NCI-H1694 treated with DMSO at 0.1 percent for 48 hours (cell line): Measurements from ENCODE around the gene TBC1D25.
"Not testable (repeated sequence)": the region's sequence is repeated elsewhere in the genome, so short reads cannot be mapped to it uniquely, and the experiment has no call there.

ENCODE experiments used
- DNase-seq: peaks from one replicate; lab custom pipeline; 2025; lab: John Stamatoyannopoulos, UW

Gene TBC1D25

DNA sequence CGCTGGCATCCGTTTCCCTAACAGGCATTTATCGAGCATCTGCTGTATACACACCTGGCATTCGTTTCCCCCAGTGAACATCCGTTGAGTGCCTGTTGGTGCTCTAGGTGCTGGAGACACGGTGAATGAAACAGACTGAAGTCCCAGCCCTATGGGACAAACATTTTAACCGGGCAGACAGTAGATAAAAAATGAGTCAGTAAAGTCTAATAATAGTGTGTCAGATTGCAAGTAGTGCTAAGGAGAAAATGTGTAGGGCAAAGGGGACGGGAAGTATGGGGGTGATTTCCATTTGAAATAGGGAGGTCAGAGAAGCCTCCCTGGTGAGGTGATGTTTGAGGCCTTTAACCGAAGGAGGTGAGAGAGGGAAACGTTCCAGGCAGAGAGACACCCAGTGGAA lies 23.2 kb upstream of the TBC1D25 start:
- no peak for DNase-seq

- DNase-seq = no peak
Measured at GRCh38 chrX:48516987-48517386, 22.5 kb upstream of the TBC1D25 start.

DNA sequence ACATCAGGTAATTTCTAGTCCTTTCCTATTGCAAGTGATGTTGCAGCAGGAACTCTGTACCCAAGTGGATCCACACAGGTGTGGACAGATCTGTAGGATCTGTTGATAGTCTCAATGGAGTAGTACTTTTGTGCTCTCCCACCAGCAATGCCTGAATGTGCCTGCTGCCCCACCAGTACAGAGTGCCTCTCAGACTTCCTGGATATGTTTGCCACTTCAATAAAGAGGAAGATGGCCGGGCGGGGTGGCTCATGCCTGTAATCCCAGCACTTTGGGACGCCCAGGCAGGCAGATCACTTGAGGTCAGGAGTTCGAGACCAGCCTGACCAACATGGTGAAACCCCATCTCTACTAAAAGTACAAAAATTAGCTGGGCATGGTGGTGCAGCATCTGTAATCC lies 20.0 kb upstream of the TBC1D25 start:
- not testable (repeated sequence) for DNase-seq

DNA sequence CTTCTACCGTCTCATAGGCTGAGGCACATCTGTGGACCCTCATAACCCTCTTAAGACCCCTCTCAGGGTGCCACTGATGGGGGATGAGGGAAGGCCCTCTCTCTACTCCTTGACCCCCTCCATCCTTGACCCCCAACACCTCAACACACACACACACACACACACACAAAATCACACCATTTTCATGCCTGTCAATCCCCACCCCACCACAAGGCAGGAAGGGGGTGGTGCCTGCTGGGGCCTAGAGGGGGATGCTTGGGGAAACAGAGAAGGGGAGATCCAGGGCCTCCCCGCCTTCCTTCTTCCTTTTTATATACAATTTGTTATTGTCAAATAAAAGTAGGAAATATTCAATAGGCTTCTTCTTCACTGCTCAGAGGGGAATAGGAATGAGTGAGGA lies 19.1 kb upstream of the TBC1D25 start:
- no peak for DNase-seq

DNA sequence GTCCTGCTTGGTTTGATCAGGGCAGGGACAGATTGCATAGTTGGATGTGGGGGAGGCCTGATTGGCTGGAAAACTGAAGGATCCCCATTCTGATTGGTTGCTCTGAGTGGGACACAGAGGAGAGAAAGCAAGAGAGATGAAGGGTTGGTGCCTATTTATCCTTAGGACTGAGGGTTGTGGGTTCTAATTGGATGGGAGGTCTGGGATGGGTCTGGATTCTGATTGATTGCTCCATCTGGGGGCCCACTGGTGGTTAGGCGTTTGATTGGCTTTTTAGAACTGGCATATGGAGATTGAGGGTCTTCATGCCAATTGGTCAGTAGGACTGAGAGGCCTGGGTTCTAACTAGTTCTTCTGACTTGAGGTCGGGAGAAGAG lies 18.6 kb upstream of the TBC1D25 start:
- DNase-seq = peak; percentile 14

GRCh38 chrX:48521353-48522243 lies 17.9 kb upstream of the TBC1D25 start, which contains the start of gene EBP:
Gene EBP, plus strand, starts transcription at chrX:48521808. Its CDS starts 1,964 bp downstream, at chrX:48523772.
- DNase-seq = peak; percentile 94

DNA sequence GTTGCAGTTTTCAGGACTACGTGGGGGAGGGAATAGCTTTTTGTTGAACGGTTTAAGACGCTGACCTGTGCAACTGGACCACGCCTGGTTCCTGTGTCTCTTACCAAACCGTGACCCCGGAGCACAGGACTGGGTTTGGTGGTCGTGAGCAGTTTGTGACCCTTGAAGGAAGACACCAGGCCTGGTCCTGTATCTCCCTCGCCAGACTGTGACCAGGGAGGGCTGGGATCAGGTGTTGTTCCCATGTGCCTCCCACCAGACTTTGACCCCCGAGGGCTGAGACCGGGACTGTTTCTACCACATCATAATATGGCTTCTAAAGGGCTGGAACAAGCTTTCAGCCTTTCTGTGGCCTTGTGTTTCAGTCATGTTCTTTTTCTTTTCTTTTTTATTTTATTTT lies 17.2 kb upstream of the TBC1D25 start:
- DNase-seq = no peak

GRCh38 chrX:48523682-48524081 lies 15.8 kb upstream of the TBC1D25 start:
- no peak for DNase-seq

GRCh38 chrX:48525853-48526252 lies 13.7 kb upstream of the TBC1D25 start:
- not testable (repeated sequence) for DNase-seq

DNA sequence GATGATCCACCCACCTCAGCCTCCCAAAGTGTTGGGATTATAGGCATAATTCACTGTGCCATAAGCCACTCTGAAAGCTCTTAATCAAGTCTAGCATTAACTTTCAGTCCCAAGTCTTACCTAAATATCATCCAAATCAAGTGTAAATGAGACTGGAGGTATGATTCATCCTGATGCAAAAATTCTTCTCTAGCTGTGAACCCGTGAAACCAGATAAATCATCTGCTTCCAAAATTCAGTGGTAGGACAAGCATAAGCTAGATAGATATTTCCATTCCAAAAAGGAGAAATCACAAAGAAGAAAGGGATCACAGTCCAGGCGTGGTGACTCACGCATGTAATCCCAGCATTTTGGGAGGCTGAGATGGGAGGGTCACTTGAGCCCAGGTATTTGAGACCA lies 8.8 kb upstream of the TBC1D25 start:
- DNase-seq = no peak

GRCh38 chrX:48531358-48531959 lies 8.1 kb upstream of the TBC1D25 start:
- no peak for DNase-seq

GRCh38 chrX:48532161-48532560 lies 7.4 kb upstream of the TBC1D25 start:
- DNase-seq = no peak

DNA sequence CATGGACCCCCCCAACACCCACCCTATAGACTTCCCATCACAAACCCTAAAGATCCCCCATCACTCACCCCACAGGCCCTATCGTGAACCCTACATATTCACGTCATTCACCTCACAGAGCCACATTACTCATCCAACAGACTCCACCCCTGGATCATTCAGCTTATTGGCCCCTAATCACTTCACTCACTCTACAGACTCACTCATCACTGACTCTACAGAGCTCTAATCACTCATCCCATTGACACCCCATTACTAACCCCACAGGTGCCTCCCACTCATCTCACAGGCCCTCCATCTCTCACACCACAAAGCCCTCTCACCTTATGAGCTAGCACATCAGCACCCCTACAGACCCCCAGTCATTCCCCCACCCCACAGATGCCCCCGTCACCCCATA lies 6.3 kb upstream of the TBC1D25 start:
- no peak for DNase-seq

DNA sequence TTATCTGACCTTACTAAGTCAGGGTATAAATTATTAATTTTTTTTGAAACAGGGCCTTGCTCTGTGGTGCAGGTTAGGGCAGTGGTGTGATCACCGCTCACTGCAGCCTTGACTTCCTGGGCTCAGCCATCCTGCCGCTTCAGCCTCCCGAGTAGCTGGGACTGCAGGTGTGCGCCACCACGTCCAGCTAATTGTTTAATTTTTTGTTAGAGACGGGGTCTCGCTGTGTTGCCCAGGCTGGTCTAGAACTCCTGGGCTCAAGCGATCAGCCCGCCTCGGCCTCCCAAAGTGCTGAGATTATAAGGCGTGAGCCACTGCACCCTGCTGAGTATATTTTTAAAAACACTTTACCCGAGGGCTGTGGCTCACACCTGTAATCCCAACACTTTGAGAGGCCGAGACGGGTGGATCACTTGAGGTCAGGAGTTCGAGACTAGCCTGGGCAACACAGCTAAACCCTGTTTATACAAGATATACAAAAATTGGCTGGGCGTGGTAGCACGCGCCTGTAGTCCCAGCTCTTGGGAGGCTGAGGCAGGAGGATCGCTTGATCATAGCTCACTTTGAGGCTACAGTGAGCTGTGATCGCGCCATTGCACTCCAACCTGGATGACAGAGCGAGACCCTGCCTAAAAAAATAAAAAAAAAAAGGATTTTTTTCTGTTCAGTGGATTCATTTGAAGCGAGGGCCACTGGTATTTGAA lies 721 bp upstream of the TBC1D25 start:
- no peak for DNase-seq

- no peak for DNase-seq
Measured at GRCh38 chrX:48540028-48540375, 488 bp downstream of the TBC1D25 start.

- no peak for DNase-seq
Measured at GRCh38 chrX:48540480-48540879, 966 bp downstream of the TBC1D25 start.

DNA sequence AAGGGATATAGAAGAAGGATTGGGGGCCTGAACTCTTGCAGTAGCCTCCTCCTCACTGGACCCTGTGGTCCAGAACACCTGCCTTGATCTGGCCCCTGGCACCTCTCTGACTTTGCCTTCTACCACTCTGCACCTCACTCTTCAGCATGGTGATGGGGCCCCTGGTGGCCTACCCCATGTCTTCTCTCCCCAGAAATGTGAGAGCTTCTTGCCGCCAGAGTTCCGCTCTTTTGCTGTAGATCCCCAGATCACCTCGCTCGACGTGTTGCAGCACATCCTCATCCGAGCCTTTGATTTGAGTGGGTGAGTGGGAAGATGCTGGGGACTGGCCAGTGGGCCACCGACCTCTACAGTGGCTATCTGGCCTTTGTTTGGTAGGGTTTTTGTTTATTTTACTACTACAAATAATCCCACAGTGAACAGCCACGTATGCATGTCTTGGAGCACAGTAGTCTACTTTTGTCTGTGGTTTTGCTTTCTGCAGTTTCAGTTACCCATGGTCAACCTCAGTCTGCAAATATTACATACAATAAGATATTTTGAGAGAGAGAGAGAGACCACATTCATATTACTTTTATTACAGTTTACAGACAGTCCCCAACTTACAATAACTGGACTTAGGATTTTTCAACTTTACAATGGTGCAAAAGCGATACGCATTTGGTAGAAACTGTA lies 1.8 kb downstream of the TBC1D25 start:
- no peak for DNase-seq

GRCh38 chrX:48548871-48549270 lies 9.4 kb downstream of the TBC1D25 start:
- DNase-seq = no peak

DNA sequence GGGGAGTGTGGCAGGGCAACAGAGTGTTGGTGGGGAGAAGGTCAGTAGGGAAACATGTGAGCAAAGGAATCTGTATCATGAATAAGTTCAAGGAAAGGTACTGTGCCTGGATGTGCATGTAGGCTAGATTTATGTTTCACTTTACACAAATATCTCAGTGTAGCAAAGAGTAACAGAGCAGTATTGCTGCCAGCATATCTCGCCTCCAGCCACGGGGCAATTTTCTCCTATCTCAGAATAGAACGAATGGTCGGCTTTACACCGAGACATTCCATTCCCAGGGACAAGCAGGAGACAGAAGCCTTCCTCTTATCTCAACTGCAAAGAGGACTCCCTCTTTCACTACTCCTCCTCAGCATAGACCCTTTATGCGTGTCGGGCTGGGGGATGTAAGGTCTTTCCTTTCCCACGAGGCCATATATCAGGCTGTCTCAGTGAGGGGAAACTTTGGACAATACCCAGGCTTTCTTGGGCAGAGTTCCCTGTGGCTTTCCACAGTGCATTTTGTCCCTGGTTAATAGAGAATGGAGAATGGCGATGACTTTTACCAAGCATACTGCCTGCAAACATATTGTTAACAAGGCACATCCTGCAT lies 16.3 kb downstream of the TBC1D25 start:
- DNase-seq = not testable (repeated sequence)

DNA sequence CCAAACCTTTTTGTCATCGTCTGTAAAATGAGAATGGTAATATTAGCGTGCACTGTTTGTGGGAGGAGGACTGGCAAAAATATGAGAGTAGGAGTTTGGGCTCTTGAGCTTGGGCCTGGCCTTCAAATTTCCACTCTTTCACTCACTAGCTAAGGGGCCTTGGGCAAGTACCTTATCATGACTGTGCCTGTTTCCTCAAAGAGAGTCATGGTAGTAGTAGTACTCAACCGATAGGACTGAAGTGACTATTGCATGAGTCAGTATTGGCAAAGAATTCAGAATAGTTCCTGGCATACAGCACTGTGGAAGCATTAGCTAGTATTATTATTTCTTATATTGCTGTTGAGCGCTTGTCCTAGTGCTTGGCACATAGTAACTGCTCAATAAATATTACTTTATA lies 18.8 kb downstream of the TBC1D25 start:
- DNase-seq = no peak

GRCh38 chrX:48559636-48560035 lies 20.1 kb downstream of the TBC1D25 start:
- no peak for DNase-seq

DNA sequence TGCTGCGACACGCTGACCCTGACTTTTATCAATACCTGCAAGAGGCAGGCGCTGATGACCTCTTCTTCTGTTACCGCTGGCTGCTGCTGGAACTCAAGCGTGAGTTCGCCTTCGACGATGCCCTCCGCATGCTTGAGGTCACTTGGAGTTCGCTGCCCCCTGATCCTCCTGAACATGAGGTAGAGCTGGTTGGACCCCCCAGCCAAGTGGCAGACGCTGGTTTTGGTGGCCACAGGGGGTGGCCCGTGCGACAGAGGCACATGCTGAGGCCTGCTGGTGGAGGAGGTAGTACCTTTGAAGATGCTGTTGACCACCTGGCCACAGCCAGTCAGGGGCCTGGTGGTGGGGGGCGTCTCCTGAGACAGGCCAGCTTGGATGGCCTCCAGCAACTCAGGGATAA lies 20.5 kb downstream of the TBC1D25 start:
- no peak for DNase-seq
